Esophagus (tissue), 2 donors: ENCODE data around the gene KRTAP10-11. TPM values are rescaled to one million over a fixed set of nuclear protein-coding genes. Genes with fewer than 3 reads are reported as not detected.

Experiments
- H3K27ac ChIP-seq, 2 donors: one replicate each; pipeline ENCODE4 v1.5.1; 2013; ENCODE audit warnings: low read depth in 2 of 2, mild to moderate bottlenecking in 2 of 2, inconsistent platforms in 1 of 2, low read length in 1 of 2, moderate library complexity in 1 of 2
- H3K27me3 ChIP-seq, 2 donors: one replicate each; pipeline ENCODE4 v1.6.1; 2013; ENCODE audit warnings: low read length in 2 of 2, control low read depth in 1 of 2, mild to moderate bottlenecking in 1 of 2; ENCODE audit not compliant: insufficient read depth in 2 of 2, control insufficient read depth in 1 of 2
- H3K36me3 ChIP-seq, 2 donors: one replicate each; pipeline ENCODE4 v1.6.1; 2013; ENCODE audit warnings: low read length in 1 of 2; ENCODE audit not compliant: control insufficient read depth in 2 of 2, insufficient read depth in 2 of 2
- H3K4me1 ChIP-seq, 2 donors: one replicate each; pipeline ENCODE4 v1.6.1; 2013; ENCODE audit warnings: low read length in 1 of 2; ENCODE audit not compliant: control insufficient read depth in 2 of 2, insufficient read depth in 2 of 2
- H3K4me3 ChIP-seq, 2 donors: one replicate each; pipeline ENCODE4 v1.5.1; 2013; ENCODE audit warnings: low read length in 2 of 2, mild to moderate bottlenecking in 2 of 2, low read depth in 1 of 2, moderate library complexity in 1 of 2
- H3K9me3 ChIP-seq, 2 donors: one replicate each; pipeline ENCODE4 v1.6.1; 2013; ENCODE audit warnings: mild to moderate bottlenecking in 2 of 2, low read depth in 1 of 2, low read length in 1 of 2, moderate library complexity in 1 of 2; ENCODE audit not compliant: control insufficient read depth in 2 of 2, insufficient read depth in 1 of 2
- WGBS, 2 donors: extraction: QIAGEN DNeasy Blood & Tissue Kit; methylation state at CpG; one replicate each; pipeline ENCODE4 v1.1.7; 2013; 5-methylcytosine and 5-hydroxymethylcytosine counted together
- polyA plus RNA-seq, 2 donors: library from polyadenylated mRNA; stranded (reverse); fragments of 200-250 nt; gene quantifications; one replicate each; pipeline ENCODE4 v1.2.3, GENCODE V29; 2013
- donor health status: healthy with polysubstance abuse.
- donor health status: Bipolar disorder and iron deficiency.

Gene KRTAP10-11
- polyA plus RNA-seq, 2 donors: not detected

DNA sequence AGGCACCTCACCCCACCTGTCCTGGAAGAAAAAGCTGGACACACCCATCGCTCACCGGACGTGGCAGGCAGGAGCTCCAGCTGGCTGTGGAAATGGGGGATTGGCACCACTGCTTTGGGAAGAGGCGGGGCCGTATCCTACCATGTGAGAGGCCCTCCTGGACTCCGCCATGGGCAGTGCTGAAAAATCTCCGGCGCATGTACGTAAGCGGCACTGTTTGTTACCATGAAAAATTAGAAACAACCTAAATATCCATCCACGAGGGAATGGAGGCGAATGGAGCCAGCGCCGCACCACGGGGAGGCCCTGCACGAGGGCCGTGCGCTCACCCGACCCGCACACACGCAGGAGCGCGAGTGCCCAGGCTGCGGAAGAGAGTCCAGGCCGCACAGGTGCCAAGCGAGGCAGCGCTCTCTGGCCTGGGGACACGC is 31.2 kb upstream of the KRTAP10-11 start:
- Histone ChIP-seq H3K36me3 (no peaks in the 10 kb centered on the region), H3K27ac (no peak overlapping the region), H3K27me3 (no peaks in the 10 kb centered on the region), H3K4me3 (no peak overlapping the region), H3K4me1 (no peaks in the 10 kb centered on the region), H3K9me3 (peaks cover 2 to 9% of the 10 kb centered on the region in 2 donors)
- 81 to 83% methylated on average over 28 of the region's 28 CpGs for WGBS, 2 donors

DNA sequence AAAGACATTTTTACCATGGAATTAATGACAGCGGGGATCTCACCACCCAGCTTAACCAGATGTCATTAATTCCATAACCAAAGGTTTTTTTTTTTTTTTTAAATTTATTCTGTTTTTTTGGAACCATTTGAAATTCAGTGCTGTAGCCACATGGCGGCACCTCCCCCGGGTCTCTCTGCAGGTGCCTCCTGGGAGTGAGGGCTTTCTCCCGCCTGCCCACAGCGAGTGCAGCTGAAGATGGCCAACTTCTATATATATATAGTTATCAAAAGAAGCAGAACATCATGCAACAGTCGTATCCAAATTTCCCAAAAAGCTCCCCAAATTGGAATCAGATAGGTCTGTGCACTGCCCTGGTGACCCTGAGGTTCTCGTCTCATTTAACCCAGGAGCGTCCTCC is 30.7 kb upstream of the KRTAP10-11 start:
- Histone ChIP-seq H3K9me3 (peaks cover under 1 to 8% of the 10 kb centered on the region in 2 donors), H3K4me1 (no peaks in the 10 kb centered on the region), H3K27ac (no peak overlapping the region), H3K4me3 (no peak overlapping the region), H3K27me3 (no peaks in the 10 kb centered on the region), H3K36me3 (no peaks in the 10 kb centered on the region)
- 74 to 77% methylated on average over 8 of the region's 8 CpGs for WGBS, 2 donors

GRCh38 chr21:44615911-44616590 is 30.2 kb upstream of the KRTAP10-11 start:
- H3K27ac ChIP-seq: no peak overlapping the region
- no peaks in the 10 kb centered on the region for H3K36me3 ChIP-seq
- H3K4me3 ChIP-seq: no peak overlapping the region
- no peaks in the 10 kb centered on the region for H3K27me3 ChIP-seq
- H3K4me1 ChIP-seq: no peaks in the 10 kb centered on the region
- peaks cover 0 to 6% of the 10 kb centered on the region in 2 donors for H3K9me3 ChIP-seq
- 55 to 64% methylated on average over 17 of the region's 17 CpGs for WGBS, 2 donors

- H3K9me3 ChIP-seq: peaks cover 0 to 5% of the 10 kb centered on the region in 2 donors
- 46 to 63% methylated on average over 16 of the region's 16 CpGs for WGBS, 2 donors
- no peaks in the 10 kb centered on the region for H3K4me1 ChIP-seq
- H3K4me3 ChIP-seq: no peak overlapping the region
- H3K27ac ChIP-seq: no peak overlapping the region
- H3K36me3 ChIP-seq: no peaks in the 10 kb centered on the region
- no peaks in the 10 kb centered on the region for H3K27me3 ChIP-seq
Measured at GRCh38 chr21:44616591-44616926, 29.7 kb upstream of the KRTAP10-11 start.

DNA sequence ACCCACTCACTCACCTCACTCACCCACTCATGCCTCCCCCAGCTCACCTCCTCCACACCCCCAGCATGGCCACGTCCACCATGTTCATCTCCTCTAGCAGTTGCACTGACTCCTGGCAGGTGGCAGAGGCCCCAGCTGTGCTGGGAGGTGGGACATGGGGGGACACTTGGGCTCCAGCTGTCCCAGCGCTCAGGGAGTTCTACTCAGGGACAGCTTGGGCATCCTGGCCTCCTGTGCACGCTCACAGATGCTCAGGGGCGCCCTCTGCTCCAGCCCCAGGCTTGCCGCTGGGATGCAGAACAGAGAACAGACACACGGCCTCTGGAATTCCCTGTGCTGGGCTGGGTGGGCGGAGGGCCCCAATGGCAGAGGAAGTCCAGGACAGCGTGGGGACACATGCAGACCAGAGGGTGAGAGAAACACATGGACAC is 29.1 kb upstream of the KRTAP10-11 start:
- 59 to 64% methylated on average over 8 of the region's 8 CpGs for WGBS, 2 donors
- no peak overlapping the region for H3K4me3 ChIP-seq
- H3K27me3 ChIP-seq: no peaks in the 10 kb centered on the region
- H3K9me3 ChIP-seq: peaks cover 0 to under 1% of the 10 kb centered on the region in 2 donors
- no peaks in the 10 kb centered on the region for H3K4me1 ChIP-seq
- no peak overlapping the region for H3K27ac ChIP-seq
- no peaks in the 10 kb centered on the region for H3K36me3 ChIP-seq

- H3K27me3 ChIP-seq: no peaks in the 10 kb centered on the region
- no peak overlapping the region for H3K27ac ChIP-seq
- H3K4me3 ChIP-seq: no peak overlapping the region
- 32 to 46% methylated on average over 4 of the region's 4 CpGs for WGBS, 2 donors
- H3K4me1 ChIP-seq: no peaks in the 10 kb centered on the region
- H3K36me3 ChIP-seq: no peaks in the 10 kb centered on the region
- no peaks in the 10 kb centered on the region for H3K9me3 ChIP-seq
Measured at GRCh38 chr21:44618504-44618903, 27.7 kb upstream of the KRTAP10-11 start.

- H3K4me3 ChIP-seq: no peak overlapping the region
- WGBS, 2 donors: 64 to 67% methylated on average over 3 of the region's 3 CpGs
- H3K27ac ChIP-seq: no peak overlapping the region
- no peaks in the 10 kb centered on the region for H3K36me3 ChIP-seq
- H3K27me3 ChIP-seq: no peaks in the 10 kb centered on the region
- no peaks in the 10 kb centered on the region for H3K9me3 ChIP-seq
- no peaks in the 10 kb centered on the region for H3K4me1 ChIP-seq
Measured at GRCh38 chr21:44618909-44619308, 27.3 kb upstream of the KRTAP10-11 start.

DNA sequence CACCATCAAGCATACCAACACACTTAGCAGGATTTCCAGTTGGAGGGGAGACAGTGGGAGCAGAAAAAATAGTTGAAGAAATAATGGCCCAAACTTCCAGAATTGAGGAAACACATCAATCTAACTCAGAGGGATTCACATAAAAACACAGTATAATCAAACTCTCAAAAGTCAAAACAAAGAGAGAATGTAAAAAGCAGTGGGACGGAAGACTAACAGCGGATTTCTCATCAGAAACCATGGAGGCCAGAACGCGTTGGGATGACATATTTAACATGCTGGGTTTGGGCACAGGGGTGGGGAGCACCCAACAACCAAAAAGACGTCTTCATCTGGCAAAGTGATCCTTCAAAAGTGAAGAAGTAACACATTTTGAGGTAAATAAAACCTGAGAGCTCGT is 26.3 kb upstream of the KRTAP10-11 start:
- H3K4me3 ChIP-seq: no peak overlapping the region
- no peak overlapping the region for H3K27ac ChIP-seq
- no peaks in the 10 kb centered on the region for H3K4me1 ChIP-seq
- 90 to 91% methylated on average over 6 of the region's 6 CpGs for WGBS, 2 donors
- no peaks in the 10 kb centered on the region for H3K9me3 ChIP-seq
- no peaks in the 10 kb centered on the region for H3K36me3 ChIP-seq
- H3K27me3 ChIP-seq: no peaks in the 10 kb centered on the region

GRCh38 chr21:44623575-44623974 is 22.6 kb upstream of the KRTAP10-11 start:
- H3K4me1 ChIP-seq: peaks cover 0 to 2% of the 10 kb centered on the region in 2 donors
- no peaks in the 10 kb centered on the region for H3K36me3 ChIP-seq
- H3K9me3 ChIP-seq: no peaks in the 10 kb centered on the region
- no peaks in the 10 kb centered on the region for H3K27me3 ChIP-seq
- H3K4me3 ChIP-seq: no peak overlapping the region
- H3K27ac ChIP-seq: no peak overlapping the region

- WGBS, 2 donors: 87% methylated on average over 7 of the region's 7 CpGs
- H3K4me3 ChIP-seq: no peak overlapping the region
- no peak overlapping the region for H3K27ac ChIP-seq
- peaks cover 0 to 2% of the 10 kb centered on the region in 2 donors for H3K4me1 ChIP-seq
- no peaks in the 10 kb centered on the region for H3K27me3 ChIP-seq
- H3K36me3 ChIP-seq: no peaks in the 10 kb centered on the region
- peaks cover 0 to 3% of the 10 kb centered on the region in 2 donors for H3K9me3 ChIP-seq
Measured at GRCh38 chr21:44625756-44626155, 20.5 kb upstream of the KRTAP10-11 start.
